ENCODE data around the gene SLC44A3. TPM values are rescaled to one million over a fixed set of nuclear protein-coding genes. Genes with fewer than 3 reads are reported as not detected.

Gene SLC44A3
- polyA plus RNA-seq, 2 of the 4 experiments (the other 2 are of a cell fraction) = 1.9 to 5.4 TPM

DNA sequence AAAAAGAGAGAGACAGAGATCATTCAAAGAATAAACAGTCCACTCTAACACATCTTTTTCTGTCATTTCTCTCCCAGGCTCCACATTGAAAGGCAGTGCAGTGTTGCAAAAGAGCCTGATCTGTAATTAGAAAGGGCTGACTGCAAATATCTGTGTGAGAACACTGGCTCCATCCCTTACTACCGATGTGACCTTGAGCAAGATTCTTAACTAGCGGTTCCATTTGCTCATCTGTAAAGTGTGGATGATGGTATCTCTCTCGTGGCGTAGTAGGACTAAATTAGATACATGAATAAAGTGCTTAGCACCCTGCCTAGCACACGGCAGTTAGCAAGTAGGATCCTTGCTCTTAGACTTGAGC is 26.9 kb upstream of the SLC44A3 start:
- Histone ChIP-seq H3K9me3 (no peaks in the 10 kb centered on the region), H3K4me2 (peak overlapping the region; percentile 31), H3K4me1 (peaks cover 27% of the 10 kb centered on the region), H3K4me3 (no peak overlapping the region), H3K27ac (peak overlapping the region in 1 of 2 experiments; percentile 48; a peak in 2 of 6 replicates)
- ChIA-PET CTCF (interaction anchor here (0.6 to 1.2 kb wide), 3 partner anchors 11 to 61 kb away, joined by 3 to 4 read pairs (median 4); no protein-coding TSS in a partner anchor), POLR2A (no interaction called here)
- 92% methylated on average over 5 of the region's 5 CpGs for WGBS (ENCODE audit: missing lambda C conversion rate)
- DNase-seq (ENCODE audit: low read depth in 1 of 2, low spot score in 1 of 2) (no peak), ATAC-seq (no peak), FAIRE-seq (no peak)
- TF ChIP-seq FOXS1 (CRISPR knock-in tag; IDR thresholded peaks at IDR 0.05) (no peak), KDM1A (IDR thresholded peaks at IDR 0.05; ENCODE audit: low read depth) (no peak), TP53 (CRISPR knock-in tag; IDR thresholded peaks at IDR 0.05) (no peak), RCOR1 (IDR thresholded peaks at IDR 0.05; ENCODE audit: low read depth, low read length) (no peak), ESRRA (IDR thresholded peaks at IDR 0.05; ENCODE audit: borderline replicate concordance, low read length) (no peak), HDAC2 (IDR thresholded peaks at IDR 0.05) (no peak), CBX8 (IDR thresholded peaks at IDR 0.05) (no peak), ZFP36 (IDR thresholded peaks at IDR 0.05; ENCODE audit: borderline replicate concordance, partially characterized antibody) (no peak), ZC3H11A (IDR thresholded peaks at IDR 0.05) (no peak), JUNB (IDR thresholded peaks at IDR 0.05) (no peak), BHLHE40 (IDR thresholded peaks at IDR 0.05; ENCODE audit: low read depth, low read length) (no peak)
- TF ChIP-seq, protein P1, sequence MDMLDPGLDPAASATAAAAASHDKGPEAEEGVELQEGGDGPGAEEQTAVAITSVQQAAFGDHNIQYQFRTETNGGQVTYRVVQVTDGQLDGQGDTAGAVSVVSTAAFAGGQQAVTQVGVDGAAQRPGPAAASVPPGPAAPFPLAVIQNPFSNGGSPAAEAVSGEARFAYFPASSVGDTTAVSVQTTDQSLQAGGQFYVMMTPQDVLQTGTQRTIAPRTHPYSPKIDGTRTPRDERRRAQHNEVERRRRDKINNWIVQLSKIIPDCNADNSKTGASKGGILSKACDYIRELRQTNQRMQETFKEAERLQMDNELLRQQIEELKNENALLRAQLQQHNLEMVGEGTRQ (IDR thresholded peaks at IDR 0.05) = no peak
- TF ChIP-seq, protein P2, sequence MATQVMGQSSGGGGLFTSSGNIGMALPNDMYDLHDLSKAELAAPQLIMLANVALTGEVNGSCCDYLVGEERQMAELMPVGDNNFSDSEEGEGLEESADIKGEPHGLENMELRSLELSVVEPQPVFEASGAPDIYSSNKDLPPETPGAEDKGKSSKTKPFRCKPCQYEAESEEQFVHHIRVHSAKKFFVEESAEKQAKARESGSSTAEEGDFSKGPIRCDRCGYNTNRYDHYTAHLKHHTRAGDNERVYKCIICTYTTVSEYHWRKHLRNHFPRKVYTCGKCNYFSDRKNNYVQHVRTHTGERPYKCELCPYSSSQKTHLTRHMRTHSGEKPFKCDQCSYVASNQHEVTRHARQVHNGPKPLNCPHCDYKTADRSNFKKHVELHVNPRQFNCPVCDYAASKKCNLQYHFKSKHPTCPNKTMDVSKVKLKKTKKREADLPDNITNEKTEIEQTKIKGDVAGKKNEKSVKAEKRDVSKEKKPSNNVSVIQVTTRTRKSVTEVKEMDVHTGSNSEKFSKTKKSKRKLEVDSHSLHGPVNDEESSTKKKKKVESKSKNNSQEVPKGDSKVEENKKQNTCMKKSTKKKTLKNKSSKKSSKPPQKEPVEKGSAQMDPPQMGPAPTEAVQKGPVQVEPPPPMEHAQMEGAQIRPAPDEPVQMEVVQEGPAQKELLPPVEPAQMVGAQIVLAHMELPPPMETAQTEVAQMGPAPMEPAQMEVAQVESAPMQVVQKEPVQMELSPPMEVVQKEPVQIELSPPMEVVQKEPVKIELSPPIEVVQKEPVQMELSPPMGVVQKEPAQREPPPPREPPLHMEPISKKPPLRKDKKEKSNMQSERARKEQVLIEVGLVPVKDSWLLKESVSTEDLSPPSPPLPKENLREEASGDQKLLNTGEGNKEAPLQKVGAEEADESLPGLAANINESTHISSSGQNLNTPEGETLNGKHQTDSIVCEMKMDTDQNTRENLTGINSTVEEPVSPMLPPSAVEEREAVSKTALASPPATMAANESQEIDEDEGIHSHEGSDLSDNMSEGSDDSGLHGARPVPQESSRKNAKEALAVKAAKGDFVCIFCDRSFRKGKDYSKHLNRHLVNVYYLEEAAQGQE (IDR thresholded peaks at IDR 0.05) = no peak

DNA sequence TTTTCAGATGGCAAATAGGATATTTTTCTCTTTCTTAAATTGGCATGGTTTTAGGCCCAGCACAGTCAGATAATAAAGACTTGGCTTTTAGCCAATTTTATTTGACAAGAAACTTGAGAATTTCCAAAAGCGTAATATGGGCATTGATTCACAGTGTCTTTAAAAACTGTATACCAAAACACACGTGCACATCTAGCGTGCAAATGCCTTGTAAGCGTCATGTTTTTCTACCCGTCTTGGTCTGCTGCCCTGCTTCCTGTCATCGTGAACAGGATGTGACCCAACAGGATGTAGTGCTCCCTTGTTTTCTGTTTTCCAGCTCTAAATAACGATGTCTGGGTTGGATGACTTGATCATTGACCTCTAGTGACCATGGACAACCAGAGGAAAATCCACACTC is 24.7 kb upstream of the SLC44A3 start:
- TF ChIP-seq, protein P3, sequence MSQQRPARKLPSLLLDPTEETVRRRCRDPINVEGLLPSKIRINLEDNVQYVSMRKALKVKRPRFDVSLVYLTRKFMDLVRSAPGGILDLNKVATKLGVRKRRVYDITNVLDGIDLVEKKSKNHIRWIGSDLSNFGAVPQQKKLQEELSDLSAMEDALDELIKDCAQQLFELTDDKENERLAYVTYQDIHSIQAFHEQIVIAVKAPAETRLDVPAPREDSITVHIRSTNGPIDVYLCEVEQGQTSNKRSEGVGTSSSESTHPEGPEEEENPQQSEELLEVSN (IDR thresholded peaks at IDR 0.05; ENCODE audit: borderline replicate concordance, low read depth) = no peak
- TF ChIP-seq ZNF302 (CRISPR knock-in tag; IDR thresholded peaks at IDR 0.05) = no peak
- no peak for TF ChIP-seq BHLHE40 (IDR thresholded peaks at IDR 0.05; ENCODE audit: low read depth, low read length)
- TF ChIP-seq RAD21 (conservative IDR thresholded peaks at IDR 0.05 in 1 of 2, IDR thresholded peaks at IDR 0.05 in 1 of 2) = no peak
- no peak for TF ChIP-seq HOXA7 (CRISPR knock-in tag; IDR thresholded peaks at IDR 0.05)
- TF ChIP-seq GATA3 (IDR thresholded peaks at IDR 0.05; ENCODE audit: borderline replicate concordance) = no peak
- no peak for TF ChIP-seq EHF (CRISPR knock-in tag; IDR thresholded peaks at IDR 0.05)
- no peak for TF ChIP-seq EHMT2 (IDR thresholded peaks at IDR 0.05; ENCODE audit: low read depth)
- TF ChIP-seq KDM5A (IDR thresholded peaks at IDR 0.05) = no peak
- TF ChIP-seq JUNB (IDR thresholded peaks at IDR 0.05) = no peak
- no peak for TF ChIP-seq RNF2 (IDR thresholded peaks at IDR 0.05; ENCODE audit: borderline replicate concordance, low read depth)
- TF ChIP-seq KDM1A (IDR thresholded peaks at IDR 0.05; ENCODE audit: low read depth) = no peak
- TF ChIP-seq, protein P1 (IDR thresholded peaks at IDR 0.05) = no peak
- TF ChIP-seq, protein P2 (IDR thresholded peaks at IDR 0.05) = no peak
- TF ChIP-seq POLR2A (IDR thresholded peaks at IDR 0.05; ENCODE audit: low read length) = no peak
- TF ChIP-seq SMC3 (IDR thresholded peaks at IDR 0.05) = no peak
- no peak for TF ChIP-seq ZSCAN20 (CRISPR knock-in tag; IDR thresholded peaks at IDR 0.05)
- H3K27ac ChIP-seq = no peak overlapping the region
- no peak overlapping the region for H3K4me3 ChIP-seq
- CTCF ChIA-PET = interaction anchor here (0.9 to 1.6 kb wide), 2 partner anchors 11 to 274 kb away, joined by 4 to 5 read pairs; no protein-coding TSS in a partner anchor
- ATAC-seq (no peak), DNase-seq (ENCODE audit: low read depth in 1 of 2, low spot score in 1 of 2) (no peak), FAIRE-seq (no peak)
- POLR2A ChIA-PET = no interaction called here
- H3K4me2 ChIP-seq = no peak overlapping the region
- H3K9me3 ChIP-seq = no peaks in the 10 kb centered on the region
- WGBS (ENCODE audit: missing lambda C conversion rate) = 90% methylated on average over 7 of the region's 7 CpGs
- peaks cover 35% of the 10 kb centered on the region for H3K4me1 ChIP-seq
